KMS-11 (cell line): Measurements from ENCODE around the gene VWA3B.
"Not testable (repeated sequence)": the region's sequence is repeated elsewhere in the genome, so short reads cannot be mapped to it uniquely, and the experiment has no call there.

Experiments used
- H2AFZ ChIP-seq: fragments of 200-600 bp; sonication (generic); 2 replicates; pipeline ENCODE4 v1.6.1; 2016; ENCODE audit warnings: antibody characterized with exemption, mixed run types, low read depth
- H3K27ac ChIP-seq: fragments of 200-600 bp; sonication (generic); 2 replicates; pipeline ENCODE4 v1.6.1; 2016; ENCODE audit warnings: mild to moderate bottlenecking, mixed run types
- H3K27me3 ChIP-seq: fragments of 200-600 bp; sonication (generic); 2 replicates; pipeline ENCODE4 v1.6.1; 2017; ENCODE audit warnings: mild to moderate bottlenecking, low read depth, mixed run types, moderate library complexity; ENCODE audit not compliant: insufficient read depth
- H3K36me3 ChIP-seq: fragments of 200-600 bp; sonication (generic); 2 replicates; pipeline ENCODE4 v1.6.1; 2017; ENCODE audit warnings: mild to moderate bottlenecking, mixed run types; ENCODE audit not compliant: insufficient read depth
- H3K4me1 ChIP-seq: fragments of 200-600 bp; sonication (generic); 2 replicates; pipeline ENCODE4 v1.6.1; 2016; ENCODE audit warnings: mild to moderate bottlenecking, low read depth, mixed run types; ENCODE audit not compliant: poor library complexity, severe bottlenecking
- H3K4me2 ChIP-seq: fragments of 200-600 bp; sonication (generic); 2 replicates; pipeline ENCODE4 v1.7.0; 2016; ENCODE audit warnings: mild to moderate bottlenecking, mixed run types
- H3K4me3 ChIP-seq: fragments of 200-600 bp; sonication (generic); IDR thresholded peaks from 2 replicates; pipeline ENCODE4 v1.6.1; 2017; ENCODE audit warnings: low read depth, low read length, mixed read lengths; ENCODE audit not compliant: insufficient read depth
- H3K79me2 ChIP-seq: fragments of 200-600 bp; sonication (generic); 2 replicates; pipeline ENCODE4 v1.6.1; 2016; ENCODE audit warnings: low read depth, mixed run types; ENCODE audit not compliant: insufficient read depth
- H3K9ac ChIP-seq: fragments of 200-600 bp; sonication (generic); 2 replicates; pipeline ENCODE4 v1.6.1; 2016; ENCODE audit warnings: mild to moderate bottlenecking, mixed run types
- H4K20me1 ChIP-seq: fragments of 200-600 bp; sonication (generic); 2 replicates; pipeline ENCODE4 v1.6.1; 2016; ENCODE audit warnings: mild to moderate bottlenecking, mixed run types; ENCODE audit not compliant: insufficient read depth
- CTCF ChIP-seq: fragments of 200-600 bp; sonication (generic); conservative IDR thresholded peaks from 2 replicates; pipeline ENCODE4 v1.6.1; 2017; ENCODE audit warnings: low read depth, mild to moderate bottlenecking, antibody characterized with exemption, low read length, moderate library complexity, mixed read lengths

VWA3B gene

GRCh38 chr2:98127229-98127989, 40.4 kb downstream of the VWA3B start:
- H2AFZ ChIP-seq: no peak overlapping the region
- H3K27ac ChIP-seq: no peak overlapping the region
- no peak for TF ChIP-seq CTCF
- no peak overlapping the region for H3K4me2 ChIP-seq
- H3K36me3 ChIP-seq: no peaks in the 10 kb centered on the region
- no peaks in the 10 kb centered on the region for H3K79me2 ChIP-seq
- H4K20me1 ChIP-seq: no peaks in the 10 kb centered on the region
- no peak overlapping the region for H3K4me3 ChIP-seq
- H3K9ac ChIP-seq: no peak overlapping the region
- no peaks in the 10 kb centered on the region for H3K4me1 ChIP-seq
- H3K27me3 ChIP-seq: no peaks in the 10 kb centered on the region

- no peak overlapping the region for H2AFZ ChIP-seq
- no peak for TF ChIP-seq CTCF
- no peaks in the 10 kb centered on the region for H3K27me3 ChIP-seq
- H3K4me3 ChIP-seq: no peak overlapping the region
- H4K20me1 ChIP-seq: no peaks in the 10 kb centered on the region
- no peak overlapping the region for H3K27ac ChIP-seq
- no peaks in the 10 kb centered on the region for H3K79me2 ChIP-seq
- no peaks in the 10 kb centered on the region for H3K4me1 ChIP-seq
- H3K4me2 ChIP-seq: no peak overlapping the region
- H3K9ac ChIP-seq: no peak overlapping the region
- H3K36me3 ChIP-seq: no peaks in the 10 kb centered on the region
Measured at GRCh38 chr2:98128556-98129109, 41.7 kb downstream of the VWA3B start.

- H3K4me2 ChIP-seq, H3K79me2 ChIP-seq, H3K27me3 ChIP-seq, H3K36me3 ChIP-seq, H3K9ac ChIP-seq, H3K27ac ChIP-seq, H3K4me3 ChIP-seq, H4K20me1 ChIP-seq, H3K4me1 ChIP-seq, H2AFZ ChIP-seq: not testable (repeated sequence)
Measured at GRCh38 chr2:98130073-98130472, 43.1 kb downstream of the VWA3B start.

GRCh38 chr2:98134172-98135005, 47.4 kb downstream of the VWA3B start:
- no peaks in the 10 kb centered on the region for H4K20me1 ChIP-seq
- H3K4me3 ChIP-seq: no peak overlapping the region
- H3K79me2 ChIP-seq: no peaks in the 10 kb centered on the region
- H3K4me2 ChIP-seq: no peak overlapping the region
- H3K9ac ChIP-seq: no peak overlapping the region
- no peaks in the 10 kb centered on the region for H3K27me3 ChIP-seq
- no peak overlapping the region for H2AFZ ChIP-seq
- H3K27ac ChIP-seq: no peak overlapping the region
- TF ChIP-seq CTCF: no peak
- no peaks in the 10 kb centered on the region for H3K36me3 ChIP-seq
- H3K4me1 ChIP-seq: no peaks in the 10 kb centered on the region
